ENCODE data around the gene ZNF664. TPM values are rescaled to one million over a fixed set of nuclear protein-coding genes. Genes with fewer than 3 reads are reported as not detected.

Gene ZNF664
- polyA plus RNA-seq, 1 donor from 2014 or later = 146 TPM

GRCh38 chr12:123931686-123932321, 41.2 kb upstream of the ZNF664 start:
- H3K27me3 ChIP-seq (ENCODE audit: insufficient read depth, low read depth, low read length) = no peaks in the 10 kb centered on the region
- no peak for TF ChIP-seq POLR2AphosphoS5 (IDR thresholded peaks at IDR 0.05)
- no peak for TF ChIP-seq EP300 (conservative IDR thresholded peaks at IDR 0.05; ENCODE audit: poor library complexity, severe bottlenecking)
- H3K9me3 ChIP-seq (ENCODE audit: low read length) = no peaks in the 10 kb centered on the region
- H3K4me3 ChIP-seq (ENCODE audit: low read length) = no peak overlapping the region
- no peaks in the 10 kb centered on the region for H3K79me2 ChIP-seq (replicated peaks; ENCODE audit: insufficient read depth, low read length)
- H3K9me2 ChIP-seq (ENCODE audit: insufficient read depth, low read length) = no peaks in the 10 kb centered on the region
- H3K36me3 ChIP-seq (ENCODE audit: insufficient read depth, low read length) = peaks cover 5% of the 10 kb centered on the region
- no peak overlapping the region for H3K9ac ChIP-seq (ENCODE audit: low read length)
- no peaks in the 10 kb centered on the region for H4K20me1 ChIP-seq (ENCODE audit: insufficient read depth)
- H3K4me2 ChIP-seq (ENCODE audit: low read length) = no peak overlapping the region
- no peaks in the 10 kb centered on the region for H3F3A ChIP-seq (ENCODE audit: insufficient read depth, low read length, poor library complexity, severe bottlenecking)
- H3K27ac ChIP-seq (ENCODE audit: low read length) = no peak overlapping the region
- H2AFZ ChIP-seq (ENCODE audit: low read depth, low read length) = no peak overlapping the region

DNA sequence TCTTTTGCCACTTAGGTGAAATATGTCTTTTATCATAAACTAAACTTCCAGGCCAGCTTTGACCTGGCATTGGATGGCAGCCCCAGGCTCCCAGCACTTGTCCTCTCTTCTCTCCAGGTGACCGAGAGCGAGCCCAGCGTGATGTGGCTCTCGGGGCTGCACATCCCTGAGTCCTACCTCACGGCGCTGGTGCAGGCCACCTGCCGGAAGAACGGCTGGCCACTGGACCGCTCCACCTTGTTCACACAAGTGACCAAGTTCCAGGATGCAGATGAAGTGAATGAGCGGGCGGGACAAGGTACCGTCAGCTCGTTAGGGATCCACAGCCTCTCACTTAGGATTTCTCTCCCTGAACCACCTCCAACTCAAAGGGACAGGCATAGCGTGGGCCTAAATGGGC, 39.8 kb upstream of the ZNF664 start:
- H3K9me3 ChIP-seq (ENCODE audit: low read length) = no peaks in the 10 kb centered on the region
- H3K9ac ChIP-seq (ENCODE audit: low read length) = no peak overlapping the region
- TF ChIP-seq RAD21 (conservative IDR thresholded peaks at IDR 0.05) = no peak
- TF ChIP-seq TAF1 (IDR thresholded peaks at IDR 0.05; ENCODE audit: low read depth) = no peak
- no peak for TF ChIP-seq POLR2AphosphoS5 (IDR thresholded peaks at IDR 0.05)
- no peak for TF ChIP-seq EZH2 (IDR thresholded peaks at IDR 0.05; ENCODE audit: borderline replicate concordance, insufficient read depth, low read length, poor library complexity, severe bottlenecking)
- no peak for TF ChIP-seq MXI1 (conservative IDR thresholded peaks at IDR 0.05; ENCODE audit: poor library complexity, severe bottlenecking)
- no peak for TF ChIP-seq EP300 (conservative IDR thresholded peaks at IDR 0.05; ENCODE audit: poor library complexity, severe bottlenecking)
- TF ChIP-seq SMC3 (conservative IDR thresholded peaks at IDR 0.05; ENCODE audit: poor library complexity) = no peak
- TF ChIP-seq, protein P1, sequence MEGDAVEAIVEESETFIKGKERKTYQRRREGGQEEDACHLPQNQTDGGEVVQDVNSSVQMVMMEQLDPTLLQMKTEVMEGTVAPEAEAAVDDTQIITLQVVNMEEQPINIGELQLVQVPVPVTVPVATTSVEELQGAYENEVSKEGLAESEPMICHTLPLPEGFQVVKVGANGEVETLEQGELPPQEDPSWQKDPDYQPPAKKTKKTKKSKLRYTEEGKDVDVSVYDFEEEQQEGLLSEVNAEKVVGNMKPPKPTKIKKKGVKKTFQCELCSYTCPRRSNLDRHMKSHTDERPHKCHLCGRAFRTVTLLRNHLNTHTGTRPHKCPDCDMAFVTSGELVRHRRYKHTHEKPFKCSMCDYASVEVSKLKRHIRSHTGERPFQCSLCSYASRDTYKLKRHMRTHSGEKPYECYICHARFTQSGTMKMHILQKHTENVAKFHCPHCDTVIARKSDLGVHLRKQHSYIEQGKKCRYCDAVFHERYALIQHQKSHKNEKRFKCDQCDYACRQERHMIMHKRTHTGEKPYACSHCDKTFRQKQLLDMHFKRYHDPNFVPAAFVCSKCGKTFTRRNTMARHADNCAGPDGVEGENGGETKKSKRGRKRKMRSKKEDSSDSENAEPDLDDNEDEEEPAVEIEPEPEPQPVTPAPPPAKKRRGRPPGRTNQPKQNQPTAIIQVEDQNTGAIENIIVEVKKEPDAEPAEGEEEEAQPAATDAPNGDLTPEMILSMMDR (IDR thresholded peaks at IDR 0.05; ENCODE audit: poor library complexity, severe bottlenecking) = no peak
- TF ChIP-seq, protein P2, sequence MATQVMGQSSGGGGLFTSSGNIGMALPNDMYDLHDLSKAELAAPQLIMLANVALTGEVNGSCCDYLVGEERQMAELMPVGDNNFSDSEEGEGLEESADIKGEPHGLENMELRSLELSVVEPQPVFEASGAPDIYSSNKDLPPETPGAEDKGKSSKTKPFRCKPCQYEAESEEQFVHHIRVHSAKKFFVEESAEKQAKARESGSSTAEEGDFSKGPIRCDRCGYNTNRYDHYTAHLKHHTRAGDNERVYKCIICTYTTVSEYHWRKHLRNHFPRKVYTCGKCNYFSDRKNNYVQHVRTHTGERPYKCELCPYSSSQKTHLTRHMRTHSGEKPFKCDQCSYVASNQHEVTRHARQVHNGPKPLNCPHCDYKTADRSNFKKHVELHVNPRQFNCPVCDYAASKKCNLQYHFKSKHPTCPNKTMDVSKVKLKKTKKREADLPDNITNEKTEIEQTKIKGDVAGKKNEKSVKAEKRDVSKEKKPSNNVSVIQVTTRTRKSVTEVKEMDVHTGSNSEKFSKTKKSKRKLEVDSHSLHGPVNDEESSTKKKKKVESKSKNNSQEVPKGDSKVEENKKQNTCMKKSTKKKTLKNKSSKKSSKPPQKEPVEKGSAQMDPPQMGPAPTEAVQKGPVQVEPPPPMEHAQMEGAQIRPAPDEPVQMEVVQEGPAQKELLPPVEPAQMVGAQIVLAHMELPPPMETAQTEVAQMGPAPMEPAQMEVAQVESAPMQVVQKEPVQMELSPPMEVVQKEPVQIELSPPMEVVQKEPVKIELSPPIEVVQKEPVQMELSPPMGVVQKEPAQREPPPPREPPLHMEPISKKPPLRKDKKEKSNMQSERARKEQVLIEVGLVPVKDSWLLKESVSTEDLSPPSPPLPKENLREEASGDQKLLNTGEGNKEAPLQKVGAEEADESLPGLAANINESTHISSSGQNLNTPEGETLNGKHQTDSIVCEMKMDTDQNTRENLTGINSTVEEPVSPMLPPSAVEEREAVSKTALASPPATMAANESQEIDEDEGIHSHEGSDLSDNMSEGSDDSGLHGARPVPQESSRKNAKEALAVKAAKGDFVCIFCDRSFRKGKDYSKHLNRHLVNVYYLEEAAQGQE (IDR thresholded peaks at IDR 0.05; ENCODE audit: borderline replicate concordance) = no peak
- H4K20me1 ChIP-seq (ENCODE audit: insufficient read depth) = no peaks in the 10 kb centered on the region
- H3K79me2 ChIP-seq (replicated peaks; ENCODE audit: insufficient read depth, low read length) = no peaks in the 10 kb centered on the region
- H3K27me3 ChIP-seq (ENCODE audit: insufficient read depth, low read depth, low read length) = no peaks in the 10 kb centered on the region
- peaks cover 5% of the 10 kb centered on the region for H3K36me3 ChIP-seq (ENCODE audit: insufficient read depth, low read length)
- no peaks in the 10 kb centered on the region for H3K9me2 ChIP-seq (ENCODE audit: insufficient read depth, low read length)
- H2AFZ ChIP-seq (ENCODE audit: low read depth, low read length) = no peak overlapping the region
- no peaks in the 10 kb centered on the region for H3F3A ChIP-seq (ENCODE audit: insufficient read depth, low read length, poor library complexity, severe bottlenecking)
- no peak overlapping the region for H3K4me3 ChIP-seq (ENCODE audit: low read length)
- no peak overlapping the region for H3K4me2 ChIP-seq (ENCODE audit: low read length)
- H3K27ac ChIP-seq (ENCODE audit: low read length) = no peak overlapping the region
